Neuronal stem cell (in vitro differentiated cells): ENCODE measurements around the gene TESPA1.
"Not testable (repeated sequence)": the region's sequence is repeated elsewhere in the genome, so short reads cannot be mapped to it uniquely, and the experiment has no call there.

Experiments
- DNase-seq: peaks from one replicate; pipeline ENCODE4 v3.0.0-alpha.2; 2013; ENCODE audit warnings: low spot score
- H2AFZ ChIP-seq: one replicate; pipeline ENCODE4 v1.6.1; 2013; ENCODE audit warnings: mild to moderate bottlenecking, low read length, inconsistent platforms
- H2AK5ac ChIP-seq: 2 replicates; pipeline ENCODE4 v1.6.1; 2013; ENCODE audit warnings: low read depth, mild to moderate bottlenecking, inconsistent platforms, low read length, moderate library complexity, mixed read lengths
- H2BK120ac ChIP-seq: 2 replicates; pipeline ENCODE4 v1.6.1; 2013; ENCODE audit warnings: low read depth, mild to moderate bottlenecking, inconsistent platforms, low read length, moderate library complexity, mixed read lengths
- H2BK12ac ChIP-seq: one replicate; pipeline ENCODE4 v1.6.1; 2013; ENCODE audit warnings: low read length, inconsistent platforms
- H2BK15ac ChIP-seq: 2 replicates; pipeline ENCODE4 v1.6.1; 2013; ENCODE audit warnings: mild to moderate bottlenecking, low read length, inconsistent platforms, mixed read lengths
- H2BK5ac ChIP-seq: one replicate; pipeline ENCODE4 v1.6.1; 2013; ENCODE audit warnings: inconsistent platforms, mild to moderate bottlenecking, low read length, moderate library complexity
- H3K14ac ChIP-seq: one replicate; pipeline ENCODE4 v1.6.1; 2013; ENCODE audit warnings: low read length, inconsistent platforms
- H3K18ac ChIP-seq: 2 replicates; pipeline ENCODE4 v1.6.1; 2013; ENCODE audit warnings: low read length, inconsistent platforms
- H3K23ac ChIP-seq: 2 replicates; pipeline ENCODE4 v1.6.1; 2013; ENCODE audit warnings: low read depth, mild to moderate bottlenecking, mixed read lengths, low read length, inconsistent platforms; ENCODE audit not compliant: poor library complexity
- H3K27ac ChIP-seq: replicated peaks from 3 replicates; pipeline ENCODE4 v1.5.1; 2013; ENCODE audit warnings: low read length, inconsistent platforms
- H3K27me3 ChIP-seq, 3 experiments: 2 replicates each; pipeline ENCODE4 v1.6.1; 2013; ENCODE audit warnings: low read length in 3 of 3, mild to moderate bottlenecking in 2 of 3, inconsistent platforms in 1 of 3, low read depth in 1 of 3, mixed read lengths in 1 of 3, moderate library complexity in 1 of 3; ENCODE audit not compliant: control insufficient read depth in 3 of 3, insufficient read depth in 3 of 3
- H3K36me3 ChIP-seq, 2 donors: replicated peaks in 1 of 2; 2 replicates each; pipeline ENCODE4 v1.6.1; 2013; ENCODE audit warnings: low read length in 2 of 2; ENCODE audit not compliant: control insufficient read depth in 2 of 2, insufficient read depth in 2 of 2
- H3K4ac ChIP-seq: 2 replicates; pipeline ENCODE4 v1.6.1; 2013; ENCODE audit warnings: inconsistent platforms, mild to moderate bottlenecking, low read length, moderate library complexity
- H3K4me1 ChIP-seq, 2 donors: 1 replicate in 1 of 2; 2 replicates in 1 of 2; pipeline ENCODE4 v1.6.1; 2013; ENCODE audit warnings: low read length in 2 of 2, low read depth in 1 of 2; ENCODE audit not compliant: control insufficient read depth in 2 of 2, insufficient read depth in 1 of 2
- H3K4me2 ChIP-seq: one replicate; pipeline ENCODE4 v1.6.1; 2013; ENCODE audit warnings: mild to moderate bottlenecking, low read length, inconsistent platforms; ENCODE audit not compliant: insufficient read depth, poor library complexity, severe bottlenecking
- H3K4me3 ChIP-seq, 2 donors: 2 replicates each; pipeline ENCODE4 v1.5.1; 2013; ENCODE audit warnings: low read length in 2 of 2, mild to moderate bottlenecking in 2 of 2, inconsistent platforms in 1 of 2, moderate library complexity in 1 of 2
- H3K79me1 ChIP-seq: one replicate; pipeline ENCODE4 v1.6.1; 2013; ENCODE audit warnings: low read depth, mild to moderate bottlenecking, inconsistent platforms, low read length, moderate library complexity
- H3K9ac ChIP-seq: one replicate; pipeline ENCODE4 v1.6.1; 2013; ENCODE audit warnings: mild to moderate bottlenecking, low read depth, low read length, inconsistent platforms; ENCODE audit not compliant: poor library complexity
- H3K9me3 ChIP-seq, 2 donors: replicated peaks in 1 of 2; 2 replicates each; pipeline versions ENCODE3 to v1.6.1; 2013; ENCODE audit warnings: low read length in 2 of 2, mild to moderate bottlenecking in 2 of 2, inconsistent platforms in 1 of 2, low read depth in 1 of 2, mixed read lengths in 1 of 2, moderate library complexity in 1 of 2; ENCODE audit not compliant: control insufficient read depth in 2 of 2, insufficient read depth in 1 of 2
- H4K8ac ChIP-seq: one replicate; pipeline ENCODE4 v1.6.1; 2013; ENCODE audit warnings: low read depth, mild to moderate bottlenecking, inconsistent platforms, low read length, moderate library complexity
- H4K91ac ChIP-seq: one replicate; pipeline ENCODE4 v1.6.1; 2013; ENCODE audit warnings: low read length, low read depth, mild to moderate bottlenecking, inconsistent platforms; ENCODE audit not compliant: poor library complexity
- WGBS, 2 donors: extraction: QIAGEN DNeasy Blood & Tissue Kit; methylation state at CpG; one replicate each; pipeline ENCODE4 v1.1.7; 2013; ENCODE audit warnings: missing lambda C conversion rate in 2 of 2, mixed read lengths in 1 of 2; ENCODE audit not compliant: insufficient read length in 2 of 2, insufficient replicate concordance in 1 of 2; ENCODE audit errors: extremely low coverage in 2 of 2; 5-methylcytosine and 5-hydroxymethylcytosine counted together

Gene TESPA1

DNA sequence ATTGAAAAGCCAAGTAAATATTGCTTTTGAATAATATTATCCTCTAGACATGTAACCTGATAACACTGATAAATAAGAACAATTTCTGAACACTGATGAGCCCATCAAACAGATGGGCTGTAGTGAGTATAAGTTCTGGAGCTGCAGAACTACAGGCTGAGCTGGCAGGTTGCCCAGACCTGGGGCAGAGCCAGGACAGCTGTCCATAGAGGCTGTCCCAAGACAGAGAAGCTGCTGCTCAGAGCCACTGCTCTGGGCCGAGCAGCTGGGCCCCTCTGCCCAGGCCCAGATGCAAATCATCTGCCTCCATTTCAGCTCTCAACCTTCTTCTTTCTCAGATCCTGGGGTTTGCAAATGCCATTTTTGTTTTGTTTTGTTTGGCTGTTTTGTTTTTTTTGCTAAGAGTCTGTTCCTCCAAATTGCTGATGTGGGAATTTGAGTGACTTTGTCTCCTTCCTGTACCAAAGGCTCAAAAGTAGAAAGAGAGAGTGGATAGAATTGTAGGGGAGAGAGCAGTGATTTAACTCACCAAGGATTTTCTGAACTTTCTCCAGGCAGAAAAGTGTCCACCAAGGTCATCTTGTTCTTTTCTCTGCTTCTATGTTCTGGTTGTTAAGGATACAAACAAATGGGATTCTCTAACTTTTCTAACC lies 4.0 kb upstream of the TESPA1 start:
- no peak overlapping the region for H3K27ac ChIP-seq
- no peak for DNase-seq
- no peak overlapping the region for H4K8ac ChIP-seq
- H3K4me3 ChIP-seq, result no peak overlapping the region
- no peak overlapping the region for H3K23ac ChIP-seq
- no peaks in the 10 kb centered on the region for H3K36me3 ChIP-seq
- no peak overlapping the region for H2BK5ac ChIP-seq
- no peak overlapping the region for H2AK5ac ChIP-seq
- H2BK15ac ChIP-seq, result no peak overlapping the region
- H3K4me2 ChIP-seq, result no peak overlapping the region
- no peak overlapping the region for H3K9ac ChIP-seq
- no peak overlapping the region for H2BK120ac ChIP-seq
- no peak overlapping the region for H3K18ac ChIP-seq
- H2AFZ ChIP-seq, result no peak overlapping the region
- no peak overlapping the region for H4K91ac ChIP-seq
- H3K27me3 ChIP-seq, result no peaks in the 10 kb centered on the region
- H2BK12ac ChIP-seq, result no peak overlapping the region
- H3K14ac ChIP-seq, result no peak overlapping the region
- no peaks in the 10 kb centered on the region for H3K79me1 ChIP-seq
- no CpG with 5 or more reads among the region's 1 CpG for WGBS, 2 donors
- H3K9me3 ChIP-seq, result no peaks in the 10 kb centered on the region
- no peaks in the 10 kb centered on the region for H3K4me1 ChIP-seq
- H3K4ac ChIP-seq, result no peak overlapping the region

- no peak overlapping the region for H3K9ac ChIP-seq
- H3K27ac ChIP-seq, result no peak overlapping the region
- no peak for DNase-seq
- H3K9me3 ChIP-seq, result no peaks in the 10 kb centered on the region
- no peak overlapping the region for H4K8ac ChIP-seq
- no peaks in the 10 kb centered on the region for H3K36me3 ChIP-seq
- no peaks in the 10 kb centered on the region for H3K27me3 ChIP-seq
- no peak overlapping the region for H3K18ac ChIP-seq
- no peak overlapping the region for H3K4ac ChIP-seq
- no peak overlapping the region for H2AFZ ChIP-seq
- H2AK5ac ChIP-seq, result no peak overlapping the region
- H3K4me1 ChIP-seq, result no peaks in the 10 kb centered on the region
- H2BK120ac ChIP-seq, result no peak overlapping the region
- H3K23ac ChIP-seq, result no peak overlapping the region
- no peak overlapping the region for H3K14ac ChIP-seq
- no peak overlapping the region for H4K91ac ChIP-seq
- no CpG with 5 or more reads among the region's 4 CpGs for WGBS, 2 donors
- H2BK15ac ChIP-seq, result no peak overlapping the region
- H3K4me2 ChIP-seq, result no peak overlapping the region
- no peak overlapping the region for H3K4me3 ChIP-seq
- H2BK5ac ChIP-seq, result no peak overlapping the region
- no peak overlapping the region for H2BK12ac ChIP-seq
- no peaks in the 10 kb centered on the region for H3K79me1 ChIP-seq
Measured at GRCh38 chr12:54987611-54988231, 3.2 kb upstream of the TESPA1 start.

- H2BK15ac ChIP-seq, H3K27ac ChIP-seq, DNase-seq, H4K91ac ChIP-seq, H3K9me3 ChIP-seq, H2AK5ac ChIP-seq, H3K18ac ChIP-seq, H3K23ac ChIP-seq, H3K14ac ChIP-seq, H3K4ac ChIP-seq, H3K4me2 ChIP-seq, H4K8ac ChIP-seq, H3K4me1 ChIP-seq, H3K9ac ChIP-seq, H2AFZ ChIP-seq, H3K36me3 ChIP-seq, H2BK12ac ChIP-seq, H3K4me3 ChIP-seq, H2BK5ac ChIP-seq, H3K27me3 ChIP-seq, H2BK120ac ChIP-seq, H3K79me1 ChIP-seq: not testable (repeated sequence)
- WGBS, 2 donors, result no CpG with 5 or more reads among the region's 3 CpGs
Measured at GRCh38 chr12:54986773-54987172, 2.2 kb upstream of the TESPA1 start.

- no peak overlapping the region for H2BK15ac ChIP-seq
- no peak overlapping the region for H3K27ac ChIP-seq
- no peaks in the 10 kb centered on the region for H3K4me1 ChIP-seq
- no peak overlapping the region for H3K14ac ChIP-seq
- H3K23ac ChIP-seq, result no peak overlapping the region
- H3K27me3 ChIP-seq, result peaks cover 0 to 2% (median 0%) of the 10 kb centered on the region in 3 experiments
- H3K4me3 ChIP-seq, result no peak overlapping the region
- no peak overlapping the region for H3K4me2 ChIP-seq
- H2AK5ac ChIP-seq, result no peak overlapping the region
- no peak overlapping the region for H3K9ac ChIP-seq
- no CpG with 5 or more reads among the region's 2 CpGs for WGBS, 2 donors
- no peaks in the 10 kb centered on the region for H3K9me3 ChIP-seq
- H3K36me3 ChIP-seq, result no peaks in the 10 kb centered on the region
- H2AFZ ChIP-seq, result no peak overlapping the region
- no peak overlapping the region for H4K8ac ChIP-seq
- H2BK120ac ChIP-seq, result no peak overlapping the region
- no peak overlapping the region for H3K18ac ChIP-seq
- H4K91ac ChIP-seq, result no peak overlapping the region
- H3K79me1 ChIP-seq, result no peaks in the 10 kb centered on the region
- no peak overlapping the region for H2BK12ac ChIP-seq
- no peak for DNase-seq
- H2BK5ac ChIP-seq, result no peak overlapping the region
- H3K4ac ChIP-seq, result no peak overlapping the region
Measured at GRCh38 chr12:54983536-54984101, 943 bp downstream of the TESPA1 start.
